ENCODE results near the gene GPR39.

Gene GPR39

DNA sequence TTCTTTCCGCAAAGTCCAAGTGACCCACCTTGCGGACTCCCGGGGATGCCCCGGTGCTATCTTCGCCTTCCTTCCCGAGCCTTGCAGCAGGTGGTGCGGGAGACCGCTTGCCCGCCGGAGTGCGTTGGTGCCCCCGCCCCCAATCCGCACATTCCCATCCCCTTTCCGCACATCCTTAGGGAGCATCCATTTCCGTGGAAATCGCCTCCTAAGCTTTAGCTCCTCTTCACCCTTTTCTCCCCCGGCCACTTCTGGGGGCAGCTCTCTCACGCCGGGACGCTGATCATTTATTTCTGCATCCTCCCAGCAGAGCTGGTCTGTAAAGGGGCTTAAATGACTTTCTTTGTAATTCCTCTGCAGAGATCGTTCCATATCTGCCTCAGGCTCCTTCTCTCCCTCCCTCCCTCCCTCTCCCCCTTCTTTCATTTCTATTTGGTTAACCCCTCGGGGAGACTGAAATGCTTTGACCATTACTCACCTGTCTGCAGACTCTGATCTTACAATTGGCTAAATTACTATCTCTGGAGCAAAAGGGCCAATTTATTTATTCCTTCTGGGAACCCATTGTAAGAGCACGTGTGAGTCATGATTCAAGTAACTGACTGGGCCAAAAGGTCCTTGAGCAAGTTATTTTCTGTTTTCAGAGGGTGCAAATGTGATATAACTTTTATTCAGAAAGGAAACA, 254.7 kb downstream of the GPR39 start:
- DNase-seq (ENCODE audit: low spot score), result no peak

DNA sequence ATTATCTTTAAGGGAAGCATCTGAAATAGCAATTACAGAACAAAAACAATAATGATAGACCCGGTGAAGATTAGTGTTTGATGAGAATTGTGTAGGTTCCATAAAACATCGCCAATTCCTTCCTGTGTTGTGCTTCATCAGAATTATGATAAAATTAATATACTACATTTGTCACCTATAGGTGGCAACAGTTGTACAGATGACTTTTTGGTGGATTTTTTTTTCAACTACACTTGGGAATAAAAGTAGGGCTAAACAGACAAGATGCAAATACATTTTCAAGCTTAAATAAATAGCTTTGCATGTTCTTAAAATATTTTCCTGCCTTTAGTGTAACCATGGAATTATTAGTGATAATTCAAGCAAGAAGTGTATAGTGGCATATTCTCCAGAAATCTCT, 260.4 kb downstream of the GPR39 start:
- DNase-seq (ENCODE audit: low spot score), result no peak

DNA sequence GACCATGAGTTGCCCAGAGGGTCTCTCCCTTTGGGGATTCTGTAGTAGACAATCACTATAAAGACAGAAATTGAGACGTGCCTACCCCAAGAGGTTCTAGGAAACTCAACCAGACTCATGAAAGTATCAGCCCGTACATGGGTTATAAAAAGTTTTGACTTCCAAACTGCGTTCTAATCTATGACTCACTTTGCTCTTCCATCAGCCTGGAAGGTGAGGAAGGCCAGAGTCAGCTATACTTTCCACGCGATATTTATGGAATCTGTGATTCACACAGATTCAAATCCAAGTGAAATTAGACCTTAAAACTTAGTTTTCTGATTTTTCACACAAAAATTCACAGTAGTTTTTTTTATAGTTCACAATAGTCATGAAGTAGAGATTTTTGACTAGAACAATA, 261.1 kb downstream of the GPR39 start:
- DNase-seq (ENCODE audit: low spot score), result no peak

DNA sequence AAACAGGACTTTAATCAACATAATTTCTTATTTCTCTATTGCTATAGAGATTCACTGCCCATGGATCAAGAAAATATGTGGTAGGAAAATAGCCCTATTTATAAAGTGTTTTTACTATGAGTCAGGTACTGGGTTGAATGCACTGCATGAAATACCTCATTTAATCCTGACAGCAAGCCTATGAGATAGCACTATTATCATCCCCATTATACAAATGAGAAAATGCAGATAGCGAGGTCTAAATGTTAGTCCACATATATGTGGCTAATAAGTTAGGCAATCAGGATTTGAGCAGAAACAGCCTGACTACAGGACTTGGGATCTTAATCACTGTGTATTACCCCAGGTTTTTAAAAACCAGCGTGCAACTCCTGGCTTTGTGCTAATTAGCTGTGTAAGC, 261.9 kb downstream of the GPR39 start:
- no peak for DNase-seq (ENCODE audit: low spot score)

DNA sequence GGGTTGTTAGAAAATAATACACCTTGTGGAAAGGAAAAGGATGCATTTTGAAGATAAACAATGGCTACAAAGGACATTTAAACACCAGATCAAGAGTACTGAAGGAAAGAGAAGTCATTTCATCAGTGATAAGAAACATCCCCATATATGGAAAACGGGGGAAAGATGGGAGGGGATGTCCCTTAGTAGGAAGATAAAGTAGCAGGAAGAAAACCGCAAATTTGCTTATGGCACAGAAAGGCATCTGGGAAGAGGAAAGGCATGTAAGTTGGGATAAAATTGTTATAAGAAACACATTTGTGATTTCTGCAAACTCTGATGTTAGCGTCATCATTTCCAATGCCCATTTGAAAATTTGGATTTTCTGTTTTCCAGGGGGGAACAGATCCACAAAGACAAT, 263.9 kb downstream of the GPR39 start:
- no peak for DNase-seq (ENCODE audit: low spot score)

DNA sequence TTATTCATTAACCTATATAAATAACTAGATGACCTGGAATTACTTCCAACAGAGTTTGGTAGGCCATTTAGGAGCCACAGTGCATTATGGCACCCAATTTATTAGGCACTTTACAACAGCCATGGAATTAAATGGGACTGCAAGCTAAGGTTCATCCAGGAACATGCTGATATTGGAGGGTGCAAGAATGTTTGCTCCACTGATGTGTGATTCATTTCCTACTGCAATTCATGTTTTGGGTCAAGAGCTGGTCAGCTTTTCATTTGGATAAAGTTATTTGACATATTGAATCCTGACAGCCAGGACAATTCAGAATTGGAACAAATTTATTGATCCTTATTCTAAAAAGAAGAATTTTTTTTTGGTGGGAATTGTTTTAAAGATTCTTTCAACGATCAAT, 265.2 kb downstream of the GPR39 start:
- no peak for DNase-seq (ENCODE audit: low spot score)

DNA sequence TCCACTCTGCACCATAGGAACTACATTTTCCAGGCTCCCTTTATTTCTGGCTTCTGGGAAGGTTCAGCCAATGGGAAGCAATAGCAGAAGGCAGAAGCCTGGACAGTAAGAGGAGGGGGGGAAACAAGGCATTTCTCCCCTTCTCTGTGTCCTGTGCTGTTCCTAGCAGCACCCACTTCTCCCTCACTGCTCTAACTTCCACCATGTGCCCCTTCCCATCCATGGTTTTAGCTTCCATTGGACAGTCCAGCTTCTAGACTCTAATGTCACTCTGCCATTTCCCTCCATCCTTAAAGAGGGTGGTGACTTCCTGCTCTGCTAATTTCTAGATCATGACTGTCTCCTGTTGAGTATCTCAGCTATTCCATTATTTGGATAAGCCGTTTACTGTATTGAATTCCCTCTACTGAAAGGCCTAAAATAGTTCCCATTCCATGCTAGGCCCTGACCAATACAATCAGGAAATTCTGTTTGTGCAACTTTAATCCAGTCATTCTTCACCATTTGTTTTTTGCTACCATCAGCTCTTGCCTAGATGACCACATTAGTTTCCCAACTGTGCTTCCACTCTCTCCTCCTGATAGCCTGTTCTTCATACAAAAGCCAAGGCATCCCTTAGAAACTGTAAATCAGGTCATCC, 274.2 kb downstream of the GPR39 start:
- no peak for DNase-seq (ENCODE audit: low spot score)

DNA sequence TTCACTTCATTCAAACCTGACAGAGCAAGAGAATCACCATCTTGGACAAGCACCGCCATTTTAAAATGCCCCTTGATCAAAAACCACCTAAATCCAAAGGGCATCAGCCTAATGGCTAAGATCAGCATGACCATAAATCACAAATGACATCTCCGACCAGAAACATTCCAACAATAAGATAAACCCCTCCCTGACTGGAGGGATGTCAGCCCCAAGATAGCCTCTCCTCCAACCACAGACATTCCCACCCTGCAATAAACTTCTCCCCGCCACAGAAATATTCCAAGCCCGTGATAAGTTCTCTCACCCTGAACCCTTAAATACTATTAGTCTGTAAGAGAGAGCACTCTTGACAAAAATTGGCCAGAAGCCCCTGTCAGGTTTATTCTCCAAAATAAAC, 275.0 kb downstream of the GPR39 start:
- DNase-seq (ENCODE audit: low spot score), result no peak

DNA sequence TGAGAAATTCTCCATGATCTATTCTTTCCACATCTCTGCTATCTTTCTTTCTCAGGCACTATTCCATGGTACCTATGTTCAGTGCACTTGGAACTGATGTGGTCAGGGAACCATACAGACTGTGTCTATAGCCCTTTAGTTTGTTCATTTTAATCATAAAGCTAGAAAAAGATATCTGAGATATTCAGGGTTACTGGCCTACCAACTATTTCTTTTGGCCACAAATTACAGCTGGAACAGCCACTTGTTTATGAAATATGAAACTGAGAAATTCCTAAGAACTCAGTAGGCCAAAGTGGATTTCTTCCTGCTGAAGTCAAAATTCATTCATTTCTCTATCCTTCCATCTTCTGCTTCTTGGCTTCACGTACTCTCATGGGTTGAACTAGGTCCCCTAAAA, 276.2 kb downstream of the GPR39 start:
- DNase-seq (ENCODE audit: low spot score), result no peak

Measured in activated CD4-positive, alpha-beta T cell treated with anti-CD3 and anti-CD28 coated beads, Interleukin-2, Interleukin-4, amounts not matched to agents 100 ng/mL and 50 ng/mL, durations not matched to agents 16 hours and 8 hours (primary cell).